GM21381 (cell line): ENCODE data around the gene H1-8.

Experiments
- ATAC-seq: cut with Tn5 transposase; IDR thresholded peaks from one replicate; pipeline ENCODE4 v1.9.1; 2021; ENCODE audit warnings: mild to moderate bottlenecking, moderate library complexity; ENCODE audit not compliant: unreplicated experiment

Gene H1-8

GRCh38 chr3:129592381-129593131, 49.6 kb downstream of the H1-8 start:
- no peak for ATAC-seq

GRCh38 chr3:129593230-129593594, 50.2 kb downstream of the H1-8 start:
- ATAC-seq, result no peak

- ATAC-seq, result no peak
Observed at GRCh38 chr3:129593595-129594339, 50.8 kb downstream of the H1-8 start.

GRCh38 chr3:129594409-129594808, 51.4 kb downstream of the H1-8 start:
- no peak for ATAC-seq

GRCh38 chr3:129594907-129595390, 52.0 kb downstream of the H1-8 start:
- ATAC-seq, result no peak

GRCh38 chr3:129595544-129596193, 52.7 kb downstream of the H1-8 start:
- no peak for ATAC-seq

- no peak for ATAC-seq
Observed at GRCh38 chr3:129596194-129597086, 53.5 kb downstream of the H1-8 start.

- no peak for ATAC-seq
Observed at GRCh38 chr3:129597087-129597999, 54.4 kb downstream of the H1-8 start.

- ATAC-seq, result no peak
Observed at GRCh38 chr3:129598000-129598381, 55.0 kb downstream of the H1-8 start.

- ATAC-seq, result no peak
Observed at GRCh38 chr3:129598484-129598883, 55.5 kb downstream of the H1-8 start.

- no peak for ATAC-seq
Observed at GRCh38 chr3:129599073-129599472, 56.1 kb downstream of the H1-8 start.

- no peak for ATAC-seq
Observed at GRCh38 chr3:129599607-129600006, 56.6 kb downstream of the H1-8 start.

- ATAC-seq, result no peak
Observed at GRCh38 chr3:129600348-129600747, 57.4 kb downstream of the H1-8 start.
